Hematopoietic multipotent progenitor cell (in vitro differentiated cells): Measurements from ENCODE around the gene RABGEF1. TPM values are rescaled to one million over a fixed set of nuclear protein-coding genes. Genes with fewer than 3 reads are reported as not detected.
"Not testable (repeated sequence)": the region's sequence is repeated elsewhere in the genome, so short reads cannot be mapped to it uniquely, and the experiment has no call there.

Source experiments
- DNase-seq, 3 donors: peaks; one replicate each; pipeline ENCODE4 v3.0.0-alpha.2; 2011 to 2015; ENCODE audit warnings: low read depth in 2 of 3, low spot score in 2 of 3
- total RNA-seq: library from RNA; depleted of rRNA; stranded (reverse); fragments of >200 nt; gene quantifications from one replicate; pipeline ENCODE4 v1.2.3, GENCODE V29; 2012

Gene RABGEF1
- total RNA-seq, 1 donor = 15.6 TPM

GRCh38 chr7:66800591-66800990 is 60.1 kb downstream of the RABGEF1 start:
- DNase-seq = no peak

DNA sequence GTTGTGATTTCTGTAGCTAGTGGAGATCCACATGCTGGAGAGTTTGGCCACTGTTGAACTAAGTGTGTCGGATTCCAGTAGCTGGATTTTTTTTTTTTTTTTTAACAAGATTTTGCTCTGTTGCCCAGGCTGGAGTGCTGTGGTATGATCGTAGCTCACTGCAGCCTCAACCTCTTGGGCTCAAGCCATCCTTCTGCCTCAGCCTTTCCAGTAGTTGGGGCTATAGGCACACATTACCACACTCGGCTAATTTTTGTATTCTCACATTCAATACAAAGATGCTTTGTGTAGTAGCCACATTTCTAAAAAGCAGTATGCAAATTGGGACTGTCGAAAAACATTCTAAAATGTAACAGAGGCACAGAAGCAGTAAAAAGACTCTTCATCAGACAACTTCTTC is 63.5 kb downstream of the RABGEF1 start:
- no peak for DNase-seq

GRCh38 chr7:66807736-66808135 is 67.2 kb downstream of the RABGEF1 start:
- DNase-seq = no peak

GRCh38 chr7:66810716-66811115 is 70.2 kb downstream of the RABGEF1 start:
- no peak for DNase-seq

GRCh38 chr7:66815186-66815875 is 74.8 kb downstream of the RABGEF1 start:
- DNase-seq = not testable (repeated sequence)

DNA sequence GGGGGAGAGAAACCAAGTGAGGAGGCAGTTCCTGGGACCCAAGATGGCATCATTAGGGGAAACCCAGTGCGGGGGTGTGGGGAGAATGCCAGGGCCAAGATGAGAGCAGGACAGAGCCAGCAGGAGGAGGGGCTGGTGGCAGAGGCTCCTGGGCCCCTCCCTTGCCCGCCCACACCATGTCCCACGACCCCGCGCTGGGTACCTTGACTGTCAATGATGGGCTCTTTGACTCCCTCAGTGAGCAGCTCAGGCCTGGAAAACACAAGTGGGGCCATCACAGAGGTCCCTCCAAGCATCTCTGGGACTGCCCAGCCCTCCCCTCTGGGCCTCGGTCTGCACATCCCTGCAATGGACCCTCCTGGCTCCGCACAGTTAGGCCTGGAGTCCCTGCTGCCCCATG is 75.4 kb downstream of the RABGEF1 start:
- DNase-seq = no peak

GRCh38 chr7:66816658-66817057 is 76.1 kb downstream of the RABGEF1 start:
- not testable (repeated sequence) for DNase-seq

- peak in 1 of 3 donors; percentile 52 for DNase-seq
These were observed 76.8 kb downstream of the RABGEF1 start for GRCh38 chr7:66817208-66817795.

GRCh38 chr7:66817956-66818355 is 77.4 kb downstream of the RABGEF1 start:
- DNase-seq = not testable (repeated sequence)

- DNase-seq = no peak
These were observed 83.5 kb downstream of the RABGEF1 start for GRCh38 chr7:66824041-66824440.

- peak in 2 of 3 donors; percentile 60 to 69 for DNase-seq
These were observed 85.0 kb downstream of the RABGEF1 start for GRCh38 chr7:66825538-66825937.

DNA sequence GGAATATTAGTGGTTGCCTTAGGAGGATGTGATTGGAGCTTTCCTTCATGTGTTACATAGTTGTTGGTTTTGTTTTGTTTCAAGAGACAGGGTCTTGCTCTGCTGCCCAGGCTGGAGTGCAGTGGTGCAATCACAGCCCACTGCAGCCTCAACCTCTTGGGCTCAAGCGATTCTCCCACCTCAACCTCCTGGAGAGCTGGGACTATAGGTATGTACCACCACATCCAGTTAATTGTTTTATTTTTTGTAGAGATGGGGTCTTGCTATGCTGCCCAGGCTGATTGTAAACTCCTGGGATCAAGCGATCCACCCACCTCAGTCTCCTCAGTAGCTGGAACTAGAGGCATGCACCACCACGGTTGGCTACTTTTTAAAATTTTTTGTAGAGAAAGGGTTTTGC is 86.1 kb downstream of the RABGEF1 start:
- no peak for DNase-seq

- not testable (repeated sequence) for DNase-seq
These were observed 90.4 kb downstream of the RABGEF1 start for GRCh38 chr7:66830976-66831375.

DNA sequence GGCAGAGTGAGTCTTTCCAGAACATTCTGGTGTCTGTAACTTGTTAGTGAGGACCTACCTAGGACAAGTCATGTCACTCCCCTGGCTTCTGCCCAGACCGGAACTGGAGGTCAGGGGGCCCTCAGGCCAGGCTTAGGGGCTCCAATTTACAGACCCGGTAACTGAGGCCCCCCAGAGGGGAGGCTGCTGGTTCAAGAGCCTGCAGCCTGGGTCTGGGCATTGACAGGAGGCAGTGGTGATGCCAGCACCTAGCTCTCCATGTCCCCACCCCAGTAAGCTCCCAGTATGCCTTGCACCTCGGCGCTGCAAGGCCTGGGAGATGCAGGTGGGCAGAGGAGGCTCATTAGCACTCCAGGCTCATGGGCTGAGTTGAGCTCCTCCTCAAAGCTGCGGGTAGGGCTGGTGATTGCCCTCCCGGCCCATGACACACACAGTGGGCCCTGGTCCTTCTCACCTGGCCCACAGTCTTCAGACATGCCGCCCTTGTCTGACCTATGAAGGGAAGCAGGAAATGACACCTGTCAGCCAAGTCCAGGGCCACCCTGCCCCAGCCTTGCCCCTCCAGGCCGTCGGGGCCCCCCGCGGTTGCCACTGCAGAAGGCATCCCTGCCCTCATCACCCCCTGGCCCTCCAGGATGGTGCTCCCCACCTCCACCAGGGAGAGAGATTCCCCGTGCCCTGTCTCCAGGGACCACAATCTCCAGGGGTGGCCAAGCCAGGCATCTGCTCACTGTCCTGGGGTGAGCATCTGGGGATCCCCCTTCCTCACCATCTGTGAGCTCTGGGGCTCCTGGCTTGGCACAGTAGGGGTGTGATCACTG is 92.2 kb downstream of the RABGEF1 start:
- DNase-seq = no peak

GRCh38 chr7:66837007-66837406 is 96.5 kb downstream of the RABGEF1 start:
- DNase-seq = peak in 2 of 3 donors; percentile 34 to 64

DNA sequence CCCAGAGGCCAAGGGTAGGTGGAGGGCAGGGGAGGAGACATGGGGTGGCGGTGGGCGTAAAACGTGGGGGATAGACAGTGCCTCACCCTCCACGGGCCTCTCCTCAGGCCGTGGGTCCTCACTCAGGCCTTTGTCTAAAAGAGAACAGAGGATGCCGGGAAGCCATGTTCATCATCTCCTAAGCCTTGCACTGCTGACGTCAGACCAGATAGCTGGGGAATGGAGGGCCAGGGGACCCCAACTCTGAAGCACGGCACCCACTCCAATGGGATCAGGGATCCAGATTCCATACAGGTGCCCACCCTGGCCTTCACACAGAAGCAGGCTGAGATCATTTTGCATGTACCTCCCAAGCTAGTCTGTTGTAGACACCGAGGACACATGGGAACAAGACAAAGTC is 97.1 kb downstream of the RABGEF1 start:
- no peak for DNase-seq

GRCh38 chr7:66839814-66840213 is 99.3 kb downstream of the RABGEF1 start:
- no peak for DNase-seq

GRCh38 chr7:66840316-66840715 is 99.8 kb downstream of the RABGEF1 start:
- no peak for DNase-seq

GRCh38 chr7:66841898-66842297 is 101.4 kb downstream of the RABGEF1 start:
- no peak for DNase-seq

GRCh38 chr7:66843492-66843891 is 103.0 kb downstream of the RABGEF1 start:
- DNase-seq = not testable (repeated sequence)

GRCh38 chr7:66844552-66845378 is 104.2 kb downstream of the RABGEF1 start:
- DNase-seq = peak; percentile 97 to 100 (median 98)
